Measurements from ENCODE around the gene TRMT10B. TPM values are rescaled to one million over a fixed set of nuclear protein-coding genes. Genes with fewer than 3 reads are reported as not detected.

TRMT10B gene
- total RNA-seq (2022) (4.9 and 6.9 TPM in 2 replicates), Bru-seq, nascent RNA (percentile 57 among the genes with signal in this experiment), BruChase-seq, experiment 1, labeled RNA remaining after a 6-hour chase (percentile 49 among the genes with signal in this experiment), BruChase-seq, experiment 2, labeled RNA remaining after a 2-hour chase (percentile 60 among the genes with signal in this experiment)
- long read RNA-seq, transcript TRMT10B-201 (9 exons, 2,281 nt) = major isoform, 9 of 39 reads
- long read RNA-seq, partial matches to known transcripts = 0 of 39 reads
- long read RNA-seq, other reads (novel, unspliced or antisense) = 30 of 39 reads

- POLR2A ChIA-PET = interaction anchor here (0.6 to 1.4 kb wide), 3 partner anchors 46 to 958 kb away, joined by 3 read pairs; partner anchors contain the start of gene TOMM5
- intact Hi-C loops (cut with micrococcal nuclease) = loop anchor here (5.0 kb wide), 1 partner anchor 171 kb away; no protein-coding TSS in a partner anchor
- H3K27ac Mint-ChIP-seq (ENCODE audit: low read depth, unreplicated experiment) = peak within 1 kb of the TSS; percentile 57
- TSS peak; percentile 70 for BruUV-seq (replicated peaks)
- no peaks in the 10 kb centered on the region for H3K9me3 Mint-ChIP-seq (ENCODE audit: unreplicated experiment)
- H3K27me3 Mint-ChIP-seq (ENCODE audit: insufficient read depth, unreplicated experiment) = no peaks in the 10 kb centered on the region
- DNase-seq (ENCODE audit: unreplicated experiment) = peak; percentile 44
- no peaks in the 10 kb centered on the region for H3K4me1 Mint-ChIP-seq (ENCODE audit: insufficient read depth, unreplicated experiment)
- peak within 1 kb of the TSS; percentile 78 for H3K4me3 Mint-ChIP-seq (ENCODE audit: unreplicated experiment)
- CTCF ChIA-PET = interaction anchor here (0.6 to 1.1 kb wide), 4 partner anchors 15 to 268 kb away, joined by 3 to 4 read pairs (median 3); no protein-coding TSS in a partner anchor
- TF ChIP-seq CTCF (IDR thresholded peaks at IDR 0.05; ENCODE audit: unreplicated experiment) = no peak
- no peaks in the 10 kb centered on the region for H3K36me3 Mint-ChIP-seq (ENCODE audit: insufficient read depth, unreplicated experiment)
Observed at GRCh38 chr9:37753489-37754190, at the start of gene TRMT10B. TRMT10B (plus strand) TSS chr9:37753805; CDS start chr9:37761932, 8,127 bp downstream.

- TF ChIP-seq CTCF (IDR thresholded peaks at IDR 0.05; ENCODE audit: unreplicated experiment) = no peak
- CTCF ChIA-PET = no interaction called here
- no TSS peak for BruUV-seq (replicated peaks)
- intact Hi-C loops (cut with micrococcal nuclease) = no loop called here
- Mint-ChIP-seq H3K9me3 (ENCODE audit: unreplicated experiment) (no peaks in the 10 kb centered on the region), H3K27me3 (ENCODE audit: insufficient read depth, unreplicated experiment) (peaks cover 50% of the 10 kb centered on the region), H3K36me3 (ENCODE audit: insufficient read depth, unreplicated experiment) (no peaks in the 10 kb centered on the region), H3K4me1 (ENCODE audit: insufficient read depth, unreplicated experiment) (no peaks in the 10 kb centered on the region), H3K27ac (ENCODE audit: low read depth, unreplicated experiment) (no peak overlapping the region), H3K4me3 (ENCODE audit: unreplicated experiment) (no peak overlapping the region)
- POLR2A ChIA-PET = no interaction called here
- DNase-seq (ENCODE audit: unreplicated experiment) = no peak
Observed at GRCh38 chr9:37705787-37706186, 47.8 kb upstream of the TRMT10B start.

- DNase-seq (ENCODE audit: unreplicated experiment) = no peak
- no peak for TF ChIP-seq CTCF (IDR thresholded peaks at IDR 0.05; ENCODE audit: unreplicated experiment)
- BruUV-seq (replicated peaks) = no TSS peak
- Mint-ChIP-seq H3K27me3 (ENCODE audit: insufficient read depth, unreplicated experiment) (peaks cover 45% of the 10 kb centered on the region), H3K9me3 (ENCODE audit: unreplicated experiment) (no peaks in the 10 kb centered on the region), H3K4me1 (ENCODE audit: insufficient read depth, unreplicated experiment) (no peaks in the 10 kb centered on the region), H3K27ac (ENCODE audit: low read depth, unreplicated experiment) (no peak overlapping the region), H3K36me3 (ENCODE audit: insufficient read depth, unreplicated experiment) (no peaks in the 10 kb centered on the region), H3K4me3 (ENCODE audit: unreplicated experiment) (no peak overlapping the region)
- CTCF ChIA-PET = no interaction called here
- intact Hi-C loops (cut with micrococcal nuclease) = no loop called here
- POLR2A ChIA-PET = no interaction called here
Observed at GRCh38 chr9:37706290-37706689, 47.3 kb upstream of the TRMT10B start.

GRCh38 chr9:37707748-37708147 is 45.9 kb upstream of the TRMT10B start:
- ChIA-PET POLR2A (no interaction called here), CTCF (no interaction called here)
- intact Hi-C loops (cut with micrococcal nuclease) = no loop called here
- BruUV-seq (replicated peaks) = no TSS peak
- no peak for DNase-seq (ENCODE audit: unreplicated experiment)
- TF ChIP-seq CTCF (IDR thresholded peaks at IDR 0.05; ENCODE audit: unreplicated experiment) = no peak
- Mint-ChIP-seq H3K4me3 (ENCODE audit: unreplicated experiment) (no peak overlapping the region), H3K27ac (ENCODE audit: low read depth, unreplicated experiment) (no peak overlapping the region), H3K4me1 (ENCODE audit: insufficient read depth, unreplicated experiment) (no peaks in the 10 kb centered on the region), H3K9me3 (ENCODE audit: unreplicated experiment) (no peaks in the 10 kb centered on the region), H3K27me3 (ENCODE audit: insufficient read depth, unreplicated experiment) (peaks cover 36% of the 10 kb centered on the region), H3K36me3 (ENCODE audit: insufficient read depth, unreplicated experiment) (no peaks in the 10 kb centered on the region)

All from MCF 10A (cell line).